HepG2 (cell line): ENCODE data around the gene LONP1. TPM values are rescaled to one million over a fixed set of nuclear protein-coding genes. Genes with fewer than 3 reads are reported as not detected.
A peak's percentile ranks its signal among the peaks of the same experiment; 100 is the strongest.

ENCODE experiments used
- ATF7-NPFF ChIP-seq: sonication (generic); formaldehyde crosslinking; IDR thresholded peaks from 2 replicates; pipeline ENCODE4 v1.8.1; 2023; ENCODE audit warnings: mild to moderate bottlenecking, low read depth, missing genetic modification reagents, moderate library complexity
- DMTF1 ChIP-seq: sonication (generic); formaldehyde crosslinking; IDR thresholded peaks from 2 replicates; pipeline ENCODE4 v1.4.0; 2020; ENCODE audit warnings: mild to moderate bottlenecking, missing genetic modification reagents
- FOSL2 ChIP-seq: sonication (generic); formaldehyde crosslinking; IDR thresholded peaks from 2 replicates; pipeline ENCODE4 v1.4.0; 2020; ENCODE audit warnings: missing genetic modification reagents
- GABPB1 ChIP-seq: IDR thresholded peaks from 2 replicates; pipeline ENCODE4 v1.6.1; 2016; ENCODE audit warnings: mild to moderate bottlenecking, missing genetic modification reagents, moderate library complexity, missing compliant biosample characterization
- HNF1B ChIP-seq: sonication (generic); formaldehyde crosslinking; IDR thresholded peaks from 2 replicates; pipeline ENCODE4 v1.5.1; 2020; ENCODE audit warnings: mild to moderate bottlenecking, moderate library complexity, missing genetic modification reagents
- HNRNPUL1 ChIP-seq: fragments of 200-400 bp; formaldehyde crosslinking; IDR thresholded peaks from 2 replicates; pipeline ENCODE4 v1.6.1; 2017; ENCODE audit warnings: low read depth, mild to moderate bottlenecking, low read length, moderate library complexity
- KDM3A ChIP-seq: IDR thresholded peaks from 2 replicates; pipeline ENCODE4 v1.6.1; 2018; ENCODE audit warnings: low read depth, missing compliant biosample characterization
- MBNL3 ChIP-seq: fragments of 250-450 bp; sonication (Bioruptor Pico); conservative IDR thresholded peaks from 2 replicates; pipeline ENCODE4 v1.8.0; 2022; ENCODE audit warnings: mild to moderate bottlenecking, inconsistent platforms
- MYPOP ChIP-seq: sonication (generic); formaldehyde crosslinking; IDR thresholded peaks from 2 replicates; pipeline ENCODE4 v1.8.1; 2023; ENCODE audit warnings: mild to moderate bottlenecking, moderate library complexity, missing genetic modification reagents
- NCOR1 ChIP-seq: fragments of 200-600 bp; sonication (generic); IDR thresholded peaks from 2 replicates; pipeline ENCODE4 v1.7.0; 2017; ENCODE audit warnings: antibody characterized with exemption, low read length, borderline replicate concordance
- NFATC3 ChIP-seq: sonication (generic); formaldehyde crosslinking; IDR thresholded peaks from 2 replicates; pipeline ENCODE4 v1.5.1; 2020; ENCODE audit warnings: mild to moderate bottlenecking, missing genetic modification reagents
- RARG ChIP-seq: sonication (generic); formaldehyde crosslinking; IDR thresholded peaks from 2 replicates; pipeline ENCODE4 v1.4.0; 2020; ENCODE audit warnings: low read depth, mild to moderate bottlenecking, missing genetic modification reagents
- REXO4 ChIP-seq: sonication (generic); formaldehyde crosslinking; IDR thresholded peaks from 2 replicates; pipeline ENCODE4 v1.8.0; 2022; ENCODE audit warnings: missing genetic modification reagents, mild to moderate bottlenecking, borderline replicate concordance
- SNAI1 ChIP-seq: sonication (generic); formaldehyde crosslinking; IDR thresholded peaks from 2 replicates; pipeline ENCODE4 v1.5.0; 2020; ENCODE audit warnings: mild to moderate bottlenecking, missing genetic modification reagents, borderline replicate concordance
- SP2 ChIP-seq: sonication (generic); formaldehyde crosslinking; IDR thresholded peaks from 2 replicates; pipeline ENCODE4 v1.5.1; 2020; ENCODE audit warnings: mild to moderate bottlenecking, missing genetic modification reagents
- ZMAT5 ChIP-seq: sonication (generic); formaldehyde crosslinking; IDR thresholded peaks from 2 replicates; pipeline ENCODE4 v1.5.0; 2020; ENCODE audit warnings: mild to moderate bottlenecking, low read depth, missing genetic modification reagents, borderline replicate concordance
- ZNF367 ChIP-seq: sonication (generic); formaldehyde crosslinking; IDR thresholded peaks from 2 replicates; pipeline ENCODE4 v1.4.0; 2020; ENCODE audit warnings: missing genetic modification reagents, borderline replicate concordance
- ZNF382 ChIP-seq: sonication (generic); formaldehyde crosslinking; IDR thresholded peaks from 2 replicates; pipeline ENCODE4 v1.5.0; 2020; ENCODE audit warnings: missing genetic modification reagents, mild to moderate bottlenecking, borderline replicate concordance
- ZNF574 ChIP-seq: sonication (generic); formaldehyde crosslinking; IDR thresholded peaks from 2 replicates; pipeline ENCODE4 v1.4.0; 2020; ENCODE audit warnings: missing genetic modification reagents
- ZNF720 ChIP-seq: sonication (generic); formaldehyde crosslinking; IDR thresholded peaks from 2 replicates; pipeline ENCODE4 v1.4.0; 2020; ENCODE audit warnings: missing genetic modification reagents
- ZSCAN9 ChIP-seq: IDR thresholded peaks from 2 replicates; pipeline ENCODE4 v1.6.1; 2016; ENCODE audit warnings: borderline replicate concordance
- polyA plus RNA-seq, 8 experiments: library from polyadenylated mRNA; depleted of rRNA in 3 of 8; stranded (reverse) in 7 of 8; unstranded in 1 of 8; fragments of >200 nt; fragmentation: Illumina TruSeq in 4 of 8; extraction: Trizol in 4 of 8; gene quantifications; 2 replicates each; pipeline versions ENCODE4 v1.2.1 to v1.2.3, GENCODE V29; 2011 to 2016; ENCODE audit warnings: low read depth in 4 of 8, missing spikeins in 1 of 8, mixed read lengths in 1 of 8; ENCODE audit not compliant: insufficient read depth in 1 of 8
- total RNA-seq, 5 experiments: library from RNA; depleted of rRNA; stranded (reverse); fragments of >200 nt; fragmentation: Illumina TruSeq; extraction: Trizol; gene quantifications; 2 replicates each; pipeline ENCODE4 v1.2.3, GENCODE V29; 2016; ENCODE audit warnings: low read depth in 1 of 5

LONP1 gene
- total and polyA plus RNA-seq, 2 of the 13 experiments (the other 11 are each of a cell fraction or from before 2014, with no cell fraction given): 59.5 to 76.8 TPM

- TF ChIP-seq MYPOP (CRISPR knock-in tag) (no peak), DMTF1 (CRISPR knock-in tag) (no peak), ZNF574 (CRISPR knock-in tag) (peak; percentile 97), REXO4 (no peak), ZMAT5 (CRISPR knock-in tag) (no peak), SNAI1 (CRISPR knock-in tag) (no peak), NFATC3 (CRISPR knock-in tag) (no peak), NCOR1 (no peak), HNRNPUL1 (no peak), ZSCAN9 (CRISPR knock-in tag) (0 out of 2 replicates have a peak, but pooled peaks have one; percentile 37), ZNF382 (CRISPR knock-in tag) (no peak), HNF1B (CRISPR knock-in tag) (peak; percentile 89), ZNF720 (CRISPR knock-in tag) (no peak), ATF7-NPFF (CRISPR knock-in tag) (peak; percentile 23; the same call in 1 of the 2 replicates), RARG (CRISPR knock-in tag) (no peak), GABPB1 (CRISPR knock-in tag) (peak; percentile 98), FOSL2 (peak; percentile 51), SP2 (CRISPR knock-in tag) (peak; percentile 46), ZNF367 (CRISPR knock-in tag) (no peak), MBNL3 (CRISPR knock-in tag) (no peak), KDM3A (CRISPR knock-in tag) (0 out of 2 replicates have a peak, but pooled peaks have one; percentile 17)
Observed at GRCh38 chr19:5680437-5681368, 39.2 kb downstream of the LONP1 start, which contains the start of the genes HSD11B1L and MICOS13 (continued).
